IMR-90 (cell line): ENCODE results near the gene CTRB1. TPM values are rescaled to one million over a fixed set of nuclear protein-coding genes. Genes with fewer than 3 reads are reported as not detected.

ENCODE experiments used
- ATAC-seq: fragments of 200-7000 bp; cut with Tn5 transposase; 2 replicates; pipeline ENCODE4 v1.9.1; 2020; ENCODE audit warnings: low read depth, mild to moderate bottlenecking, moderate library complexity
- BruUV-seq: library from RNA; stranded (reverse); fragments of 400-500 nt; replicated peaks from 2 replicates; lab custom pipeline; 2021; lab: Mats Ljungman, UMichigan
- CTCF ChIA-PET: fragments of 300-600 bp; formaldehyde crosslinking; extraction: SDS; loops from one replicate; lab custom pipeline; 2021; ENCODE audit warnings: antibody characterized with exemption; lab: Yijun Ruan, JAX
- POLR2A ChIA-PET: fragments of 300-600 bp; sonication (Branson Sonifier 250); formaldehyde crosslinking; loops from one replicate; lab custom pipeline; 2022; ENCODE audit warnings: antibody characterized with exemption; ENCODE audit not compliant: unreplicated experiment; lab: Charles Lee
- DNase-seq: peaks from one replicate; pipeline ENCODE4 v3.0.0; 2013
- H2AFZ ChIP-seq: replicated peaks from 2 replicates; pipeline ENCODE3; 2013; ENCODE audit warnings: low read length, mild to moderate bottlenecking; ENCODE audit not compliant: poor library complexity
- H2AK5ac ChIP-seq: 2 replicates; pipeline ENCODE4 v1.6.1; 2013; ENCODE audit warnings: low read depth, low read length, inconsistent platforms
- H2AK9ac ChIP-seq: replicated peaks from 2 replicates; pipeline ENCODE3; 2013; ENCODE audit warnings: mild to moderate bottlenecking, low read depth, low read length, moderate library complexity; ENCODE audit not compliant: poor library complexity
- H2BK120ac ChIP-seq: 2 replicates; pipeline ENCODE4 v1.6.1; 2013; ENCODE audit warnings: low read depth, low read length, inconsistent platforms
- H2BK15ac ChIP-seq: 3 replicates; pipeline ENCODE4 v1.6.1; 2013; ENCODE audit warnings: low read depth, low read length, inconsistent platforms
- H2BK20ac ChIP-seq: 2 replicates; pipeline ENCODE4 v1.6.1; 2013; ENCODE audit warnings: low read depth, mild to moderate bottlenecking, inconsistent platforms, low read length, moderate library complexity
- H2BK5ac ChIP-seq: 2 replicates; pipeline ENCODE4 v1.6.1; 2013; ENCODE audit warnings: mild to moderate bottlenecking, low read depth, low read length, inconsistent platforms; ENCODE audit not compliant: poor library complexity, severe bottlenecking
- H3K14ac ChIP-seq: replicated peaks from 2 replicates; pipeline ENCODE4 v1.6.1; 2013; ENCODE audit warnings: low read depth, low read length, inconsistent platforms
- H3K18ac ChIP-seq: 2 replicates; pipeline ENCODE4 v1.6.1; 2013; ENCODE audit warnings: low read depth, low read length, control low read depth
- H3K23ac ChIP-seq: 2 replicates; pipeline ENCODE4 v1.6.1; 2013; ENCODE audit warnings: low read depth, low read length, inconsistent platforms
- H3K27ac ChIP-seq: 2 replicates; pipeline ENCODE4 v1.5.1; 2013; ENCODE audit warnings: mild to moderate bottlenecking, control low read depth, low read length; ENCODE audit not compliant: insufficient read depth
- H3K27me3 ChIP-seq: 2 replicates; pipeline ENCODE4 v1.6.1; 2013; ENCODE audit warnings: low read length; ENCODE audit not compliant: control insufficient read depth, insufficient read depth
- H3K36me3 ChIP-seq: 2 replicates; pipeline ENCODE4 v1.6.1; 2013; ENCODE audit warnings: low read length, mixed read lengths; ENCODE audit not compliant: control insufficient read depth, insufficient read depth
- H3K4ac ChIP-seq: 2 replicates; pipeline ENCODE4 v1.6.1; 2013; ENCODE audit warnings: low read depth, low read length, inconsistent platforms
- H3K4me1 ChIP-seq: 2 replicates; pipeline ENCODE4 v1.6.1; 2013; ENCODE audit warnings: low read length, mixed read lengths; ENCODE audit not compliant: control insufficient read depth, insufficient read depth
- H3K4me2 ChIP-seq: 2 replicates; pipeline ENCODE4 v1.6.1; 2013; ENCODE audit warnings: low read depth, mild to moderate bottlenecking, control low read depth, low read length, moderate library complexity
- H3K4me3 ChIP-seq: 2 replicates; pipeline ENCODE4 v1.5.1; 2013; ENCODE audit warnings: low read depth, mild to moderate bottlenecking, control low read depth, low read length, moderate library complexity; ENCODE audit not compliant: insufficient read depth
- H3K56ac ChIP-seq: 2 replicates; pipeline ENCODE4 v1.6.1; 2013; ENCODE audit warnings: low read length, inconsistent platforms; ENCODE audit not compliant: insufficient read depth; ENCODE audit errors: extremely low read depth
- H3K79me1 ChIP-seq, 2 experiments: 2 replicates each; pipeline ENCODE4 v1.6.1; 2013; ENCODE audit warnings: low read length in 2 of 2, inconsistent platforms in 1 of 2, low read depth in 1 of 2
- H3K9ac ChIP-seq: 2 replicates; pipeline ENCODE4 v1.6.1; 2013; ENCODE audit warnings: low read depth, low read length, control low read depth
- H3K9me1 ChIP-seq: 2 replicates; pipeline ENCODE4 v1.6.1; 2013; ENCODE audit warnings: low read length, inconsistent platforms; ENCODE audit not compliant: insufficient read depth
- H3K9me3 ChIP-seq: 2 replicates; pipeline ENCODE4 v1.6.1; 2013; ENCODE audit warnings: low read length; ENCODE audit not compliant: control insufficient read depth, insufficient read depth
- H4K20me1 ChIP-seq: 2 replicates; pipeline ENCODE4 v1.6.1; 2013; ENCODE audit warnings: low read length, inconsistent platforms; ENCODE audit not compliant: insufficient read depth
- H4K5ac ChIP-seq: 2 replicates; pipeline ENCODE4 v1.6.1; 2013; ENCODE audit warnings: mild to moderate bottlenecking, low read depth, low read length, control low read depth
- H4K8ac ChIP-seq, 2 experiments: 2 replicates each; pipeline ENCODE4 v1.6.1; 2013; ENCODE audit warnings: low read depth in 2 of 2, low read length in 2 of 2, control low read depth in 1 of 2, inconsistent platforms in 1 of 2
- H4K91ac ChIP-seq: 2 replicates; pipeline ENCODE4 v1.6.1; 2013; ENCODE audit warnings: low read depth, low read length, inconsistent platforms; ENCODE audit not compliant: insufficient read depth
- BHLHE40 ChIP-seq: fragments of 150-350 bp; IDR thresholded peaks from 2 replicates; pipeline ENCODE4 v1.6.1; 2016; ENCODE audit warnings: mild to moderate bottlenecking, low read depth, low read length
- CEBPB ChIP-seq: IDR thresholded peaks from 2 replicates; pipeline ENCODE4 v1.6.1; 2012; ENCODE audit warnings: low read depth, low read length, improper control_type of control experiment
- CHD1 ChIP-seq: IDR thresholded peaks from 2 replicates; pipeline ENCODE4 v1.6.1; 2012; ENCODE audit warnings: low read depth, low read length, improper control_type of control experiment
- ELK1 ChIP-seq: fragments of 150-350 bp; IDR thresholded peaks from 2 replicates; pipeline ENCODE4 v1.6.1; 2016; ENCODE audit warnings: low read depth, mild to moderate bottlenecking, low read length, moderate library complexity, borderline replicate concordance
- FOS ChIP-seq: fragments of 150-350 bp; IDR thresholded peaks from 2 replicates; pipeline ENCODE4 v1.6.1; 2016; ENCODE audit warnings: low read depth, low read length
- MAFK ChIP-seq: IDR thresholded peaks from 2 replicates; pipeline ENCODE4 v1.6.1; 2012; ENCODE audit warnings: low read depth, low read length, improper control_type of control experiment
- MAZ ChIP-seq: IDR thresholded peaks from 2 replicates; pipeline ENCODE4 v1.6.1; 2012; ENCODE audit warnings: low read depth, mild to moderate bottlenecking, low read length, improper control_type of control experiment, moderate library complexity, borderline replicate concordance
- MXI1 ChIP-seq: IDR thresholded peaks from 2 replicates; pipeline ENCODE4 v1.6.1; 2012; ENCODE audit warnings: low read depth, mild to moderate bottlenecking, low read length, moderate library complexity, borderline replicate concordance
- NFE2L2 ChIP-seq: fragments of 150-350 bp; IDR thresholded peaks from 2 replicates; pipeline ENCODE4 v1.6.1; 2016; ENCODE audit warnings: low read depth, mild to moderate bottlenecking, low read length
- POLR2A ChIP-seq: IDR thresholded peaks from 2 replicates; pipeline ENCODE4 v1.6.1; 2012; ENCODE audit warnings: mild to moderate bottlenecking, low read depth, low read length
- RAD21 ChIP-seq: IDR thresholded peaks from 2 replicates; pipeline ENCODE4 v1.6.1; 2012; ENCODE audit warnings: low read length, improper control_type of control experiment
- RCOR1 ChIP-seq: IDR thresholded peaks from 2 replicates; pipeline ENCODE4 v1.6.1; 2012; ENCODE audit warnings: mild to moderate bottlenecking, low read length, improper control_type of control experiment; ENCODE audit not compliant: insufficient replicate concordance
- RFX5 ChIP-seq: IDR thresholded peaks from 2 replicates; pipeline ENCODE4 v1.8.0; 2012; ENCODE audit warnings: low read depth, mild to moderate bottlenecking, low read length, moderate library complexity
- SMC3 ChIP-seq: fragments of 150-350 bp; IDR thresholded peaks from 2 replicates; pipeline ENCODE4 v1.6.1; 2016; ENCODE audit warnings: low read depth, mild to moderate bottlenecking, antibody characterized with exemption, low read length, moderate library complexity
- USF2 ChIP-seq: fragments of 150-350 bp; IDR thresholded peaks from 2 replicates; pipeline ENCODE4 v1.6.1; 2017; ENCODE audit warnings: mild to moderate bottlenecking, antibody characterized with exemption, low read length, low read depth
- WGBS, 2 experiments: methylation state at CpG; one replicate each; pipeline versions ENCODE4 v1.1.5 to v1.1.7; 2013; ENCODE audit warnings: missing lambda C conversion rate in 2 of 2; ENCODE audit not compliant: insufficient read length in 1 of 2; ENCODE audit errors: extremely low coverage in 2 of 2; 5-methylcytosine and 5-hydroxymethylcytosine counted together
- dilution Hi-C: fragments of 300-500 bp; cut with HindIII; formaldehyde crosslinking; loops from one replicate; pipeline ENCODE4 v1.14.3; 2018; ENCODE audit warnings: low sequenced_read_pairs; ENCODE audit not compliant: unreplicated experiment
- in situ Hi-C: fragments of 300-500 bp; cut with MboI; formaldehyde crosslinking; loops from 3 replicates; pipeline ENCODE4 v1.14.3; 2019; ENCODE audit warnings: low sequenced_read_pairs, inconsistent platforms, mixed read lengths
- intact Hi-C: fragments of 100-400 bp; cut with micrococcal nuclease; formaldehyde crosslinking; loops from 2 replicates; pipeline ENCODE4 v1.10.0; 2022
- polyA plus RNA-seq, 3 experiments: library from polyadenylated mRNA; depleted of rRNA; stranded (reverse); fragments of >200 nt; gene quantifications; 2 replicates each; pipeline ENCODE4 v1.2.3, GENCODE V29; 2012; ENCODE audit warnings: low replicate concordance in 1 of 3
- total RNA-seq: library from RNA; depleted of rRNA; stranded (reverse); fragments of >200 nt; gene quantifications from 2 replicates; pipeline ENCODE4 v1.2.3, GENCODE V29; 2012
- TF ChIP-seq, protein P1 (sequence below): conservative IDR thresholded peaks from 2 replicates; pipeline ENCODE4 v1.5.1; 2012; ENCODE audit warnings: mild to moderate bottlenecking, low read depth, low read length, improper control_type of control experiment

The CTRB1 gene
- total and polyA plus RNA-seq, 2 of the 4 experiments (the other 2 are of a cell fraction), result not detected

- dilution Hi-C loops (no loop called here), in situ Hi-C loops (no loop called here)
- no peaks in the 10 kb centered on the region for H3K9me3 ChIP-seq
Observed at GRCh38 chr16:75249441-75249840, 30.7 kb downstream of the CTRB1 start.

More at GRCh38 chr16:75249441-75249840, 30.7 kb downstream of the CTRB1 start:
- no TSS peak for BruUV-seq
- peak overlapping the region; percentile 87 for H3K23ac ChIP-seq
- 0 out of 2 replicates have a peak overlapping the region, but pooled peaks have one; percentile 25 for H2BK120ac ChIP-seq
- no peak overlapping the region; the same call in 2 of the 3 replicates for H2BK15ac ChIP-seq
- H2AFZ ChIP-seq, result no peak overlapping the region
- peak overlapping the region; percentile 74 for H2AK5ac ChIP-seq
- intact Hi-C loops, result no loop called here
- H2AK9ac ChIP-seq, result peak overlapping the region; percentile 73
- POLR2A ChIA-PET, result interaction anchor here (0.5 kb wide), 1 partner anchor 145 kb away, joined by 3 read pairs; no protein-coding TSS in a partner anchor
- H3K4ac ChIP-seq, result peak overlapping the region; percentile 85
- H3K79me1 ChIP-seq, result peaks cover 4 to 57% of the 10 kb centered on the region in 2 experiments; a peak in 3 of 4 replicates
- CTCF ChIA-PET, result interaction anchor here (0.6 to 1.2 kb wide), 2 partner anchors 16 to 1179 kb away, joined by 3 to 4 read pairs; no protein-coding TSS in a partner anchor
- ATAC-seq (no peak), DNase-seq (no peak)
- H3K14ac ChIP-seq, result peak overlapping the region; percentile 43
- peak overlapping the region; percentile 86 for H3K4me2 ChIP-seq
- peaks cover 72% of the 10 kb centered on the region for H3K4me1 ChIP-seq
- H4K8ac ChIP-seq, result peak overlapping the region in 1 of 2 experiments; percentile 6; a peak in 1 of 4 replicates
- H3K27ac ChIP-seq, result peak overlapping the region; percentile 93
- no peak overlapping the region; the same call in 1 of the 2 replicates for H3K56ac ChIP-seq
- H4K20me1 ChIP-seq, result peaks cover 77% of the 10 kb centered on the region
- H3K18ac ChIP-seq, result no peak overlapping the region
- H2BK5ac ChIP-seq, result peak overlapping the region; percentile 87
- peaks cover 41% of the 10 kb centered on the region for H3K9me1 ChIP-seq
- TF ChIP-seq BHLHE40 (no peak), MAFK (no peak), POLR2A (no peak), RAD21 (no peak), SMC3 (no peak), CEBPB (no peak), USF2 (no peak), CHD1 (no peak), MXI1 (no peak), RFX5 (no peak), NFE2L2 (no peak), MAZ (no peak), FOS (no peak), RCOR1 (no peak), ELK1 (no peak)
- TF ChIP-seq, protein P1, sequence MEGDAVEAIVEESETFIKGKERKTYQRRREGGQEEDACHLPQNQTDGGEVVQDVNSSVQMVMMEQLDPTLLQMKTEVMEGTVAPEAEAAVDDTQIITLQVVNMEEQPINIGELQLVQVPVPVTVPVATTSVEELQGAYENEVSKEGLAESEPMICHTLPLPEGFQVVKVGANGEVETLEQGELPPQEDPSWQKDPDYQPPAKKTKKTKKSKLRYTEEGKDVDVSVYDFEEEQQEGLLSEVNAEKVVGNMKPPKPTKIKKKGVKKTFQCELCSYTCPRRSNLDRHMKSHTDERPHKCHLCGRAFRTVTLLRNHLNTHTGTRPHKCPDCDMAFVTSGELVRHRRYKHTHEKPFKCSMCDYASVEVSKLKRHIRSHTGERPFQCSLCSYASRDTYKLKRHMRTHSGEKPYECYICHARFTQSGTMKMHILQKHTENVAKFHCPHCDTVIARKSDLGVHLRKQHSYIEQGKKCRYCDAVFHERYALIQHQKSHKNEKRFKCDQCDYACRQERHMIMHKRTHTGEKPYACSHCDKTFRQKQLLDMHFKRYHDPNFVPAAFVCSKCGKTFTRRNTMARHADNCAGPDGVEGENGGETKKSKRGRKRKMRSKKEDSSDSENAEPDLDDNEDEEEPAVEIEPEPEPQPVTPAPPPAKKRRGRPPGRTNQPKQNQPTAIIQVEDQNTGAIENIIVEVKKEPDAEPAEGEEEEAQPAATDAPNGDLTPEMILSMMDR, result no peak
- peaks cover 5% of the 10 kb centered on the region; the same call in 1 of the 2 replicates for H3K36me3 ChIP-seq
- H4K91ac ChIP-seq, result no peak overlapping the region
- no peak overlapping the region for H2BK20ac ChIP-seq
- H4K5ac ChIP-seq, result no peak overlapping the region
- WGBS, 2 experiments, result 76% methylated on average over 2 of the region's 5 CpGs; no CpG with 5 or more reads in 1 of the 2 experiments
- no peaks in the 10 kb centered on the region for H3K27me3 ChIP-seq
- peak overlapping the region; percentile 96 for H3K9ac ChIP-seq
- H3K4me3 ChIP-seq, result no peak overlapping the region
